K562 (cell line): ENCODE data around the gene GAD1. TPM values are rescaled to one million over a fixed set of nuclear protein-coding genes. Genes with fewer than 3 reads are reported as not detected.

Source experiments
- CEBPB ChIP-seq: fragments of 450-650 bp; IDR thresholded peaks from 2 replicates; pipeline ENCODE4 v1.6.1; 2016; ENCODE audit warnings: missing genetic modification characterization, missing compliant biosample characterization
- CREM ChIP-seq: IDR thresholded peaks from 2 replicates; pipeline ENCODE4 v1.6.1; 2014; ENCODE audit warnings: antibody characterized with exemption, low read depth
- JUN ChIP-seq, 2 experiments: sonication (generic) in 1 of 2; formaldehyde crosslinking in 1 of 2; IDR thresholded peaks; 2 replicates each; pipeline versions ENCODE4 v1.6.1 to v1.8.0; 2012 to 2022; ENCODE audit warnings: borderline replicate concordance in 2 of 2, mild to moderate bottlenecking in 2 of 2, improper control_type of control experiment in 1 of 2, low read depth in 1 of 2, low read length in 1 of 2, missing genetic modification reagents in 1 of 2
- MTA3 ChIP-seq: fragments of 450-650 bp; formaldehyde crosslinking; IDR thresholded peaks from 2 replicates; pipeline ENCODE4 v1.6.1; 2017; ENCODE audit warnings: mild to moderate bottlenecking, borderline replicate concordance
- TBL1XR1 ChIP-seq, 2 experiments: IDR thresholded peaks; 2 replicates each; pipeline ENCODE4 v1.6.1; 2012; ENCODE audit warnings: improper control_type of control experiment in 2 of 2, low read length in 2 of 2, mild to moderate bottlenecking in 1 of 2
- ZNF407 ChIP-seq: fragments of 450-650 bp; IDR thresholded peaks from 2 replicates; pipeline ENCODE4 v1.6.1; 2016; ENCODE audit warnings: low read depth
- ZNF695 ChIP-seq: fragments of 450-650 bp; formaldehyde crosslinking; IDR thresholded peaks from 2 replicates; pipeline ENCODE4 v1.4.0; 2020; ENCODE audit warnings: mild to moderate bottlenecking, moderate library complexity
- ZNF766 ChIP-seq: fragments of 200-800 bp; sonication (Bioruptor generic); conservative IDR thresholded peaks from 2 replicates; pipeline ENCODE4 v1.6.1; 2016; ENCODE audit warnings: missing genetic modification characterization, missing compliant biosample characterization
- polyA plus RNA-seq, 8 experiments: library from polyadenylated mRNA; depleted of rRNA in 4 of 8; stranded (reverse) in 5 of 8; unstranded in 3 of 8; fragments of >200 nt; fragmentation: Nextera tagmentation in 2 of 8; fragmentation: Illumina TruSeq in 1 of 8; extraction: Ambion mirVana in 2 of 8; extraction: Trizol in 1 of 8; gene quantifications; 2 replicates each; pipeline versions ENCODE4 v1.2.1 to v1.2.3, GENCODE V29; 2011 to 2014; ENCODE audit warnings: inconsistent platforms in 1 of 8, missing spikeins in 1 of 8
- total RNA-seq, 7 experiments: library from RNA; depleted of rRNA in 6 of 7; stranded (reverse); fragments of >200 nt in 6 of 7; fragmentation: Illumina TruSeq in 2 of 7; extraction: Trizol in 2 of 7; gene quantifications; 2 replicates each; pipeline versions ENCODE4 v1.2.1 to v1.2.3, GENCODE V29; 2011 to 2021; ENCODE audit warnings: low replicate concordance in 1 of 7
- TF ChIP-seq, protein P1 (sequence below): fragments of 450-650 bp; IDR thresholded peaks from 2 replicates; pipeline ENCODE4 v1.6.1; 2018; ENCODE audit not compliant: partially characterized antibody
- TF ChIP-seq, protein P2 (sequence below): sonication (generic); formaldehyde crosslinking; IDR thresholded peaks from 2 replicates; pipeline ENCODE4 v1.8.0; 2023; ENCODE audit warnings: mild to moderate bottlenecking, missing genetic modification reagents
- TF ChIP-seq, protein P3 (sequence below): fragments of 450-650 bp; formaldehyde crosslinking; IDR thresholded peaks from 2 replicates; pipeline ENCODE4 v1.4.0; 2020; ENCODE audit warnings: mild to moderate bottlenecking, moderate library complexity

GAD1 gene
- total and polyA plus RNA-seq, 9 of the 15 experiments (the other 6 are each of a cell fraction or from before 2014, with no cell fraction given), result 2.7 to 29.1 (median 15.7) TPM

- TF ChIP-seq, protein P1, sequence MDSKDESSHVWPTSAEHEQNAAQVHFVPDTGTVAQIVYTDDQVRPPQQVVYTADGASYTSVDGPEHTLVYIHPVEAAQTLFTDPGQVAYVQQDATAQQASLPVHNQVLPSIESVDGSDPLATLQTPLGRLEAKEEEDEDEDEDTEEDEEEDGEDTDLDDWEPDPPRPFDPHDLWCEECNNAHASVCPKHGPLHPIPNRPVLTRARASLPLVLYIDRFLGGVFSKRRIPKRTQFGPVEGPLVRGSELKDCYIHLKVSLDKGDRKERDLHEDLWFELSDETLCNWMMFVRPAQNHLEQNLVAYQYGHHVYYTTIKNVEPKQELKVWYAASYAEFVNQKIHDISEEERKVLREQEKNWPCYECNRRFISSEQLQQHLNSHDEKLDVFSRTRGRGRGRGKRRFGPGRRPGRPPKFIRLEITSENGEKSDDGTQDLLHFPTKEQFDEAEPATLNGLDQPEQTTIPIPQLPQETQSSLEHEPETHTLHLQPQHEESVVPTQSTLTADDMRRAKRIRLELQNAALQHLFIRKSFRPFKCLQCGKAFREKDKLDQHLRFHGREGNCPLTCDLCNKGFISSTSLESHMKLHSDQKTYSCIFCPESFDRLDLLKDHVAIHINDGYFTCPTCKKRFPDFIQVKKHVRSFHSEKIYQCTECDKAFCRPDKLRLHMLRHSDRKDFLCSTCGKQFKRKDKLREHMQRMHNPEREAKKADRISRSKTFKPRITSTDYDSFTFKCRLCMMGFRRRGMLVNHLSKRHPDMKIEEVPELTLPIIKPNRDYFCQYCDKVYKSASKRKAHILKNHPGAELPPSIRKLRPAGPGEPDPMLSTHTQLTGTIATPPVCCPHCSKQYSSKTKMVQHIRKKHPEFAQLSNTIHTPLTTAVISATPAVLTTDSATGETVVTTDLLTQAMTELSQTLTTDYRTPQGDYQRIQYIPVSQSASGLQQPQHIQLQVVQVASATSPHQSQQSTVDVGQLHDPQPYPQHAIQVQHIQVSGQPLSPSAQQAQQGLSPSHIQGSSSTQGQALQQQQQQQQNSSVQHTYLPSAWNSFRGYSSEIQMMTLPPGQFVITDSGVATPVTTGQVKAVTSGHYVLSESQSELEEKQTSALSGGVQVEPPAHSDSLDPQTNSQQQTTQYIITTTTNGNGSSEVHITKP, result no peak
- TF ChIP-seq ZNF766 (CRISPR knock-in tag) (0 out of 2 replicates have a peak, but pooled peaks have one; percentile 52), ZNF695 (CRISPR knock-in tag) (no peak), ZNF407 (no peak), MTA3 (peak; percentile 66; the same call in 1 of the 2 replicates), CEBPB (tag) (no peak), TBL1XR1 (IDR thresholded peaks at IDR 0.05; ENCODE audit: low read length in 2 of 2) (no peak; a peak in 1 of 4 replicates), JUN (IDR thresholded peaks at IDR 0.05; ENCODE audit: borderline replicate concordance, low read depth, low read length) (0 out of 2 replicates have a peak, but pooled peaks have one; percentile 6), JUN (CRISPR knock-in tag; IDR thresholded peaks at IDR 0.05; ENCODE audit: borderline replicate concordance) (no peak), CREM (peak; percentile 59)
- TF ChIP-seq, protein P2, sequence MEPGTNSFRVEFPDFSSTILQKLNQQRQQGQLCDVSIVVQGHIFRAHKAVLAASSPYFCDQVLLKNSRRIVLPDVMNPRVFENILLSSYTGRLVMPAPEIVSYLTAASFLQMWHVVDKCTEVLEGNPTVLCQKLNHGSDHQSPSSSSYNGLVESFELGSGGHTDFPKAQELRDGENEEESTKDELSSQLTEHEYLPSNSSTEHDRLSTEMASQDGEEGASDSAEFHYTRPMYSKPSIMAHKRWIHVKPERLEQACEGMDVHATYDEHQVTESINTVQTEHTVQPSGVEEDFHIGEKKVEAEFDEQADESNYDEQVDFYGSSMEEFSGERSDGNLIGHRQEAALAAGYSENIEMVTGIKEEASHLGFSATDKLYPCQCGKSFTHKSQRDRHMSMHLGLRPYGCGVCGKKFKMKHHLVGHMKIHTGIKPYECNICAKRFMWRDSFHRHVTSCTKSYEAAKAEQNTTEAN, result no peak
- TF ChIP-seq, protein P3, sequence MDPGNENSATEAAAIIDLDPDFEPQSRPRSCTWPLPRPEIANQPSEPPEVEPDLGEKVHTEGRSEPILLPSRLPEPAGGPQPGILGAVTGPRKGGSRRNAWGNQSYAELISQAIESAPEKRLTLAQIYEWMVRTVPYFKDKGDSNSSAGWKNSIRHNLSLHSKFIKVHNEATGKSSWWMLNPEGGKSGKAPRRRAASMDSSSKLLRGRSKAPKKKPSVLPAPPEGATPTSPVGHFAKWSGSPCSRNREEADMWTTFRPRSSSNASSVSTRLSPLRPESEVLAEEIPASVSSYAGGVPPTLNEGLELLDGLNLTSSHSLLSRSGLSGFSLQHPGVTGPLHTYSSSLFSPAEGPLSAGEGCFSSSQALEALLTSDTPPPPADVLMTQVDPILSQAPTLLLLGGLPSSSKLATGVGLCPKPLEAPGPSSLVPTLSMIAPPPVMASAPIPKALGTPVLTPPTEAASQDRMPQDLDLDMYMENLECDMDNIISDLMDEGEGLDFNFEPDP, result no peak
These were observed at the start of gene GAD1 (continued) for GRCh38 chr2:170816504-170817092.
